Astrocyte of the cerebellum (primary cell): ENCODE data around the gene FLYWCH2.
A peak's percentile ranks its signal among the peaks of the same experiment; 100 is the strongest.

ENCODE experiments used
- DNase-seq: peaks from one replicate; pipeline ENCODE4 v3.0.0-alpha.2; 2011; ENCODE audit warnings: low read depth
- H3K4me3 ChIP-seq: 2 replicates; pipeline ENCODE4 v1.5.1; 2011; ENCODE audit warnings: mild to moderate bottlenecking, low read depth, low read length, moderate library complexity
- CTCF ChIP-seq: IDR thresholded peaks from 2 replicates; pipeline ENCODE4 v1.5.1; 2012; ENCODE audit warnings: low read length, low read depth, moderate library complexity, mild to moderate bottlenecking; ENCODE audit errors: missing control alignments
- in situ Hi-C: cut with HindIII; loops from 2 replicates; pipeline ENCODE4 v1.10.0; 2017; ENCODE audit warnings: low sequenced_read_pairs

FLYWCH2 gene

GRCh38 chr16:2897110-2897509, 14.1 kb downstream of the FLYWCH2 start:
- TF ChIP-seq CTCF: no peak
- no peak for DNase-seq
- in situ Hi-C loops: no loop called here
- H3K4me3 ChIP-seq: no peak overlapping the region

GRCh38 chr16:2898831-2899563, 16.0 kb downstream of the FLYWCH2 start:
- H3K4me3 ChIP-seq: no peak overlapping the region
- in situ Hi-C loops: no loop called here
- no peak for DNase-seq
- no peak for TF ChIP-seq CTCF

GRCh38 chr16:2899564-2900072, 16.6 kb downstream of the FLYWCH2 start:
- no peak overlapping the region for H3K4me3 ChIP-seq
- TF ChIP-seq CTCF: no peak
- in situ Hi-C loops: no loop called here
- DNase-seq: no peak

GRCh38 chr16:2900526-2901075, 17.6 kb downstream of the FLYWCH2 start:
- in situ Hi-C loops: no loop called here
- TF ChIP-seq CTCF: no peak
- no peak for DNase-seq
- no peak overlapping the region for H3K4me3 ChIP-seq

- TF ChIP-seq CTCF: no peak
- in situ Hi-C loops: no loop called here
- no peak for DNase-seq
- H3K4me3 ChIP-seq: no peak overlapping the region
Measured at GRCh38 chr16:2902337-2903130, 19.5 kb downstream of the FLYWCH2 start.

GRCh38 chr16:2904100-2904921, 21.3 kb downstream of the FLYWCH2 start:
- in situ Hi-C loops: no loop called here
- peak; percentile 51 for DNase-seq
- peak overlapping the region; percentile 76 for H3K4me3 ChIP-seq
- TF ChIP-seq CTCF: peak; percentile 91
